T-helper 22 cell (primary cell): ENCODE data around the gene GLI3.

ENCODE experiments used
- DNase-seq: peaks from one replicate; pipeline ENCODE4 v3.0.0-alpha.2; 2020; ENCODE audit warnings: low read depth

The GLI3 gene

DNA sequence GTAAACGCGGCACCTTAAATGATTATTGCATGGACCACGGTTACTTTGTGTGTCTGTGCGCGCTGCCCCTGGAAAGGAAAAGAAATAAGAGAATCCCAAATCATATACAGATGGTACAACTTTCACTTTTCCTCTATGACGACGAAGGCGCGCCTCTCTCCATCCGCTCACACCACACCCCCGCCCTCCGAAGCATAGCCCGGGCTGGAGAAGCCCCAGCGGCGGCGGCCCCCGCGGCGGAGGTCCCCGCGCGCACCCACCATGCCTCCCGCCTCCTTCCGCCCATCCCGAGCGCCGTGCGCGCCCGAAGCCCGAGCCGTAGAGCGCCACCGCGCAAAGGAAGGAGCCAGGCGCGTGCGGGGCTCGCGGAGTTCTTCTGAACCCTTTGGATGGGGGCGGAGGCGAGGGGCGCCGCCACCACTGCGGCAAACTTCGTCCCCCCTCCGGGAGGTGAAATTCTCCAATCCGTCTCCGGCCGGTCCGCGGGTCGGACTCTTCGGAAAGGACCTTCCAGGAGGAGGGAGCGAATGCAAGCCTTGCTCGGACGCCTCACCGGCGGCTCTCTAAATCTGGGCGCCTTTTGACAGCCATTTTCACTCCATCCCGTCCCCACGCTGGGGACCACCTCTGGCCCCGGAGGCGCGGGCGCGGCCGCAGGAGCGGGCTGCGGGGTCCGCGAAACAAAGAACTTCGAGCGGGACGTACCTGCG is 588 bp downstream of the GLI3 start:
- no peak for DNase-seq

DNA sequence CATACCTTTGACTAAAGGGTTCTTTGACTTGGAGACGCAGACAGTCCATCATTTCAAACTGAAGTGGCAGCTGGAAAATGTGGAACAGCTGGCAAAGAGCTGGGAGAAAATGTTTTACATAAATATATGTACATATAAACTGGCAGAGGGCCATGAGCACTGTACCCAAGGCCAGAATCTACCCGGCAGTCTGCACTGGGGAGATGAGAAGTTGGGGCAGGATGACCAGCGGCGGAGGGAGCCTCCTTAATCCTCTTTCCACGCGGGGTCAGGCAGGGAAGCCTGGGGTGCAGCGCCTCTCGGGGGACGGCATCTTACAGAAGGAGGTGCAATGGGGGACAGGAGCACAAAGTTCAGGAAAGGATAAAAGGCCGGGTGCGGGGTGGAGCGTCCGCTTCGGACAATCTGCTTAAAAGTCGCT is 1.3 kb downstream of the GLI3 start:
- DNase-seq, result no peak

GRCh38 chr7:42234736-42235135 is 2.3 kb downstream of the GLI3 start:
- DNase-seq, result no peak

- DNase-seq, result no peak
Observed at GRCh38 chr7:42233695-42234331, 3.2 kb downstream of the GLI3 start.

DNA sequence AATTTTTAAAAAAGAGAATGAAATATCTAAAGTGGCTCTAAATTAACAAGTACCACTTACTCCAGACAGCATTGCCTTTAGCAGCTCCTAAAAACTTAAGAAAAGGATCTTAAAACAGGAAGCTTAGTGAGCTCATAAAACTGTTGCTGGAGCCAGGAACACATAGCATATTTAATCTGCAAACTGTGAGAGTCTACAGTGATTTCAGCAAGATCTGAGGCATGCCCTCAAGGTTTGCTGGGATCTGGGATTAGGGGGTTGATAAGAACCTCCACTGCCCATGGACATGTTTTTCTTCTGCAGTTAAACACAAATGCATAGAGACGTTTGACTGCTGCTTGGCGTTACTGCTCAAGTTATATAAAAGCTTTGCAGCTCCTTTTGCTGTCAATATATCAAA is 3.8 kb downstream of the GLI3 start:
- DNase-seq, result no peak

DNA sequence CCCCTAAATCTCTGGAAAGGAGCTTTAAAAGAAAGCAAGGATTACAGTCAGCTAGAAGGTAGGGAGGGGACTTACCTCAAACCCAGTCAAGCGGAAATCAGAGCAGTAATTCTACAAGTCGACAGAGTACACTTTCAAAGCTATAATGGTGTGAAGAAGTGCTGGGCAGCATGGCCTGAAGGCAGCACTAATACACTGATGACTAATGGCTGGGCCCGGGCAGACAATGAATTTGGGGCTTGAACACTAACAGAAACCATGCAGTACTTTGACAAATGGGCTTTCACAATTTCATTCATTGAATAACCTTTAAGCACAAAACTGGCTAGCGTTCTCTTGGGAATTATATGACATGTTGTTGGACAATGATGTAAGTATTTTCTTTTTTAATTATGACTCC is 4.7 kb downstream of the GLI3 start:
- DNase-seq, result no peak

- DNase-seq, result no peak
Observed at GRCh38 chr7:42231043-42231787, 5.8 kb downstream of the GLI3 start.

GRCh38 chr7:42227936-42228591 is 8.9 kb downstream of the GLI3 start:
- DNase-seq, result no peak

DNA sequence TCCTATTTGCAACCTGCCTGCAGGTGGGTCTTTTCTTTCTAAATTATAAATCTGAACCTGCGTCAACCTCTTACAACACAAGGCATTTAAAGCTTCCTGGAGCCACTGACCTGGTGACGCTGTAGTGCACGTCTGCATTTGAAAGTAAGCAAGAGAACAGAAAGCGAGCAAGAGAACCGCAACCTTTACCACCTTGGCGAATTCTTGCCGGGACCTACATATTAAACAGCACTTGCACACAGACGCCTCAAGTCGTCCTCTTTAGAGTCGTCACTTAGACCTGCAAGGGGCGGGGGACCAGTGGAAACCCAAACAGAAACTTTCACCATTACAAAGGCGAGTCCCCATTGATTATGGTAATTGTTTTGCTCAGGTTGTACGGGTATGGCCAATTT is 9.5 kb downstream of the GLI3 start:
- no peak for DNase-seq

- DNase-seq, result no peak
Observed at GRCh38 chr7:42227021-42227420, 10.0 kb downstream of the GLI3 start.

GRCh38 chr7:42226354-42226941 is 10.6 kb downstream of the GLI3 start:
- DNase-seq, result no peak

DNA sequence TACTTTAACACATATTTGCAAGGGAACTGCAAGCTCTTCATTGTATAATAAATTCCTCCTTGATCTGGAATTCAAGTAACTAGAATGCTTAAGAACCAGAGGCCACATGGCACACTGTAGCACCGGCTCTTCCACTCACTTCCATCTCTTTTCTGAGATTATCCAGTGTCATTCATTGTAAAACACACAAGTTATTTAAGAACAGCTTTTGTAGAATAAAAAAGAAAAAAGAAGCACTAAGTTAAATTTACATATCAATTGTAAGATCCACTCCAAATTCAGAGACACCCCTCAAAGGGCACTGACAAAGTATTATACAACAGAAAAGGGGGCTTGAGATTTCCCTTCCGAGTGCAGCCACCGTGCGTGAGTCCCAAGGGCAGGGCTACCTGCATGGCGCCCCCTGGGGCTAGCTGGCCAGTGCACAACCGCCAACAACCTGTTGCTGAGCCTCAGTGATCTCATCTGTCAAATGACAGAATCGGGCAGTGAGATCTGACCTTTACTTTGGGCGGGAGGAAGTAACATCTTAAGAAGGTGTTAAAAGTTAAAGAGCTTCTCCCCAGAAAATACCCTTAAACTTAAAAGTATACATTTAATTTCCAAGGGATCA is 12.5 kb downstream of the GLI3 start:
- DNase-seq, result no peak

DNA sequence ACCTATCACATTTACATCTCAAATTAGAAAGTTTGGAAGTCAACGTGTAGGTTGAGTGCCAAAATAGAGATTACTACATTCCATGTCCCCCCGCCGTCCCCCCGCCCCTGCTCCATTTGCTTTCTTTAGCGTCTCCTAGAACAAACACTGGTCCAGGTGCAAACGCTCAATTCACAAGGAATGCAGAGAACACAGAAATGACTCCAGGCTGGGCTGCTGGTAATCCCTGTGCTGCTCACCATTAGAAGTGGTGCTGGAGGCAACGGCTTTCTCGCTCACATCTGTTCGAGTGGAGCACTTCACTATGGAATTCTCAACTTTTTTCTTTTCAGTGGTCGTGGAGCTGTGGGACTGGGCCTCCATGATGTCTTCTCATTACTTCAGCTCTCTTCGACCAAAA is 14.1 kb downstream of the GLI3 start:
- no peak for DNase-seq

DNA sequence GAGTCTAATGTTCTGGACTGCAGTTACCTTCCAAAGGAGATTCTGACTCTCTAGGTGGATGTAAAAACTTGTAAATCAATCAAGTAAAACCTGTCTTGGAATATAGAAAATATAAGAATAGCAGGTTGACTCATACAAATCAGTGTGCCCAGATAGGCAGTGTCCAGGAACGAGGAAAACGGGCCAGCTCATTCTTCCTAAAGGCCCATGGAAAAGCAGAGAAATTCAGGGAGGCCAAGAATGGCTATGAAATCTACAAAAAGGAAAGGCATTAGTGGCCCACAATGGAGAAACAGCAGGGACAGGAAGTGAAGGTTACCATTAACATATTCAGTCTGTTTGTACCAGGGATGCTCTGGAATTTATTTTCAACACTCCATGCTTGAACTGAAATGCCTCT is 14.9 kb downstream of the GLI3 start:
- DNase-seq, result no peak

GRCh38 chr7:42221304-42221703 is 15.7 kb downstream of the GLI3 start:
- no peak for DNase-seq

DNA sequence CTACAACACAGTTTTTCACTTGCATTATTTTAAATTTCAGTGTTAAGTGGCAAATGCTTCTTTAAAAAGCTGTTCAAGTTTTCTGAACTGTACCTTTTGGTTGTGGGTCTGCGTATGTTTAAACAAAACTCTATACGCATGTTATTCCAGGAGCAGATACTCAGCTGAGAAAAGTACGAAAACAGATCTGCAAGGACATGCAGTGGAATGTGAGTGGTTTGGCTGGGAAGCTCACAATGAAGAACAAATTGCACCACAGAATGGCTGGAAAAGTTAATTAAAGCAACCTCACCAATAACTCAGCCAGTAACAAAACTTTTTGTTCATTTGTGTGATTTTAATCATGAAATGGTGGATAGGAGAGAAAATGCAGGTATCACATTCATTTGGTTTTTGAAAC is 17.6 kb downstream of the GLI3 start:
- DNase-seq, result no peak

DNA sequence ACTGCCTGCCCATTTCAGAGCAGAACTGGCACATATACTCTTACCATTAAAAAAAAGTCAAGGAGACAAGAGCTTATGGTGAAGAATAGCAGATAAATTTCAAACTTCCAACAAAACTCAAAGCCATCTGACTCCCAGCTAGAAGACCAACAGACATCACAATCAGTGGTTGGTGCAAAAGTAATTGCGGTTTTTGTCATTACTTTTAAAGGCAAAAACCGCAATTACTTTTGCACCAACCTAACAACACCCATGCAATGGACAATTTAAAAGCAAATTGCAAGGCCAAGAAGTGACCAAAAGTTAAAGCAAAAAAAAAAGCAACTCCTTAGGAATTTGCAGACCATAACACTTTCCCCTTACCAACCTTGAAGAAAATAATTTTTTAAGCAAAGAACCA is 18.8 kb downstream of the GLI3 start:
- no peak for DNase-seq

- DNase-seq, result no peak
Observed at GRCh38 chr7:42217548-42217947, 19.5 kb downstream of the GLI3 start.

GRCh38 chr7:42217053-42217452 is 20.0 kb downstream of the GLI3 start:
- DNase-seq, result no peak

DNA sequence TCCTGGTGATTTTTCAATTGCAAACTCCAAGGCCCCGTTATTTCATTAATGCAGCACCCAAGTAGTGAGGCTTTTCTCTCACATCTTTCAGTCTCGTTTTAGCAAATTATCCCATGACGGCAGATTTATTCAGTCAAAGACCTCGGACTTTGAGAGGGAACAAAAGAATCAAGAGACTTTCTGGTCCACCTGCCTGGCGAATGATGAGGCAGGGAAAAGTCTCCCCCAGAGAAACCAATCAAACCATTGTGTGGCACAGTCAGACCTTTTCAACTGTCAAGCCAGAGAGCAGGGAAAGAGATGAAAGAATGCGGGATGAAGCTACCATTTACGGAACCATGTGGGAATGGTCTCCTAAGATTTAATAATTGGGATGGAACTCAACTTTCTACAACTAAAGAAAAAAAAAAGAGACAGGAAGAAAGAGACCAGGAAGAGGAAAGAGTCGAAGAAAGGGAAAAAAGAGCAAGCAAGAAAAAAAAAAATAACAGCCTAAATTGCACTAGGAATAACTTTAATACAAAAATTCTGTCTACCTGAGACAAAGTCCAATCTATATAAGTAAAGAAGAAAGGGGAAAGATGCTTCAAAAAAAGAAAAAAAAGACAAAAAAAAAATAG is 22.8 kb downstream of the GLI3 start:
- DNase-seq, result no peak

DNA sequence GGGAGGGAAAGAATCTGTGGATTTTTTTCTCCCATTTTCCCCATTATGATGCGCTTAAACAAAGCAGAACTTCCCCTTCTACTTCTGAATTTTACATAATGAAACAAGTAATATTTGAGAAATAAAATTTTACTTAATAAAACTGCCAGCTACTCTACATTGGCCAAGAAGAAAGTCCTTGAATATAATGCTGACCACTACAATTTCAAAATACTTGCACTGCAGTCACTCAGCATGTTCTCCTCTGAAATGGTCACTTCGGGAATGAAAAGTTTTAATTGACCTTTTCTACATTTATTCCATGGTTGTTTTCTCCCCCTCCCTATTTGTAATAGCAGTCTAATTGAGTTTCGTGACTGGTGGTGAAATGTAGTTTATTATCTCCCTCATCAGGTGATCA is 23.9 kb downstream of the GLI3 start:
- DNase-seq, result no peak
